Osteoblast (primary cell): Measurements from ENCODE around the gene ADGRG7. TPM values are rescaled to one million over a fixed set of nuclear protein-coding genes. Genes with fewer than 3 reads are reported as not detected.

Experiments
- DNase-seq: peaks from one replicate; pipeline ENCODE4 v3.0.0; 2011; ENCODE audit warnings: low spot score, mixed read lengths; ENCODE audit not compliant: insufficient read length; ENCODE audit errors: missing footprints
- H2AFZ ChIP-seq: 2 replicates; pipeline ENCODE4 v1.6.0; 2011; ENCODE audit warnings: mild to moderate bottlenecking, low read length
- H3K27ac ChIP-seq: 2 replicates; pipeline ENCODE4 v1.5.1; 2011; ENCODE audit warnings: mild to moderate bottlenecking, low read depth, low read length, moderate library complexity
- H3K27me3 ChIP-seq: 2 replicates; pipeline ENCODE4 v1.6.0; 2012; ENCODE audit warnings: mild to moderate bottlenecking, control low read depth, inconsistent platforms, low read length, moderate library complexity; ENCODE audit not compliant: insufficient read depth
- H3K36me3 ChIP-seq: 2 replicates; pipeline ENCODE4 v1.5.1; 2011; ENCODE audit warnings: mild to moderate bottlenecking, low read length, control low read depth, moderate library complexity; ENCODE audit not compliant: insufficient read depth
- H3K4me1 ChIP-seq: 2 replicates; pipeline ENCODE4 v1.5.1; 2011; ENCODE audit warnings: mild to moderate bottlenecking, low read length, control low read depth, moderate library complexity; ENCODE audit not compliant: insufficient read depth
- H3K4me2 ChIP-seq: 2 replicates; pipeline ENCODE4 v1.6.0; 2011; ENCODE audit warnings: mild to moderate bottlenecking, low read length; ENCODE audit not compliant: insufficient read depth
- H3K4me3 ChIP-seq: fragments of 200-600 bp; sonication (generic); 3 replicates; pipeline ENCODE4 v1.5.1; 2012; ENCODE audit warnings: mild to moderate bottlenecking, low read length, inconsistent platforms; ENCODE audit not compliant: insufficient read depth
- H3K79me2 ChIP-seq: 2 replicates; pipeline ENCODE4 v1.6.0; 2012; ENCODE audit warnings: mild to moderate bottlenecking, low read length, control low read depth, inconsistent platforms; ENCODE audit not compliant: insufficient read depth
- H3K9me3 ChIP-seq: 2 replicates; pipeline ENCODE4 v1.5.1; 2011; ENCODE audit warnings: low read depth, low read length, control low read depth
- H4K20me1 ChIP-seq: 2 replicates; pipeline ENCODE4 v1.6.0; 2012; ENCODE audit warnings: mild to moderate bottlenecking, low read length, control low read depth; ENCODE audit not compliant: insufficient read depth
- total RNA-seq: library from RNA; depleted of rRNA; stranded (reverse); fragments of >200 nt; gene quantifications from 2 replicates; pipeline ENCODE4 v1.2.3, GENCODE V29; 2012
- TF ChIP-seq, protein P1 (sequence below): IDR thresholded peaks from 2 replicates; pipeline ENCODE4 v1.5.1; 2011; ENCODE audit warnings: mild to moderate bottlenecking, low read depth, low read length, moderate library complexity; ENCODE audit errors: extremely low read depth

ADGRG7 gene
- total RNA-seq, 1 donor, result not detected

DNA sequence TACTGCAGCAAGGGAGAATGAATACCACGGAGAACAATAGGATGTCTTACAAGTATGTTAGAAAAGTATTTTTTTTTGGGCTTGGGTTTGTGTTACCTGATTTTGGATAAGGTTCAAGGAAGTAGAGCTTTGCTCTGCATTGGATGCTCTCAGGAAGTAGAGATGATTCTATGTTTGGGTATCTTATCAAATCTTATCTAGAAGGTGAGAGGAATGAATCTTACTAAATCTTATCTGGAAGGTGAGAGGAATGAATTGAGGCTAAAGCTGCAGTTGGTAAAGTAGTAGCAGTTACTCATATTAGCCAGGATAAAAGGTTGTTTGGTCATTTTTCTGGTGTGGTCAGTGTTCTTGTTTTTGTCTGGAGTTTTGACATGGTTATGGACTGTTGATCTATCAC, 117.3 kb downstream of the ADGRG7 start:
- H4K20me1 ChIP-seq, result peaks cover 29% of the 10 kb centered on the region
- H3K79me2 ChIP-seq, result peaks cover 88% of the 10 kb centered on the region
- no peak overlapping the region for H3K4me3 ChIP-seq
- peaks cover 76% of the 10 kb centered on the region for H3K36me3 ChIP-seq
- TF ChIP-seq, protein P1, sequence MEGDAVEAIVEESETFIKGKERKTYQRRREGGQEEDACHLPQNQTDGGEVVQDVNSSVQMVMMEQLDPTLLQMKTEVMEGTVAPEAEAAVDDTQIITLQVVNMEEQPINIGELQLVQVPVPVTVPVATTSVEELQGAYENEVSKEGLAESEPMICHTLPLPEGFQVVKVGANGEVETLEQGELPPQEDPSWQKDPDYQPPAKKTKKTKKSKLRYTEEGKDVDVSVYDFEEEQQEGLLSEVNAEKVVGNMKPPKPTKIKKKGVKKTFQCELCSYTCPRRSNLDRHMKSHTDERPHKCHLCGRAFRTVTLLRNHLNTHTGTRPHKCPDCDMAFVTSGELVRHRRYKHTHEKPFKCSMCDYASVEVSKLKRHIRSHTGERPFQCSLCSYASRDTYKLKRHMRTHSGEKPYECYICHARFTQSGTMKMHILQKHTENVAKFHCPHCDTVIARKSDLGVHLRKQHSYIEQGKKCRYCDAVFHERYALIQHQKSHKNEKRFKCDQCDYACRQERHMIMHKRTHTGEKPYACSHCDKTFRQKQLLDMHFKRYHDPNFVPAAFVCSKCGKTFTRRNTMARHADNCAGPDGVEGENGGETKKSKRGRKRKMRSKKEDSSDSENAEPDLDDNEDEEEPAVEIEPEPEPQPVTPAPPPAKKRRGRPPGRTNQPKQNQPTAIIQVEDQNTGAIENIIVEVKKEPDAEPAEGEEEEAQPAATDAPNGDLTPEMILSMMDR, result no peak
- no peak overlapping the region for H2AFZ ChIP-seq
- H3K27me3 ChIP-seq, result no peaks in the 10 kb centered on the region
- peak overlapping the region; percentile 18 for H3K27ac ChIP-seq
- no peak overlapping the region for H3K4me2 ChIP-seq
- H3K9me3 ChIP-seq, result no peaks in the 10 kb centered on the region
- H3K4me1 ChIP-seq, result peaks cover 7% of the 10 kb centered on the region
- DNase-seq, result no peak

DNA sequence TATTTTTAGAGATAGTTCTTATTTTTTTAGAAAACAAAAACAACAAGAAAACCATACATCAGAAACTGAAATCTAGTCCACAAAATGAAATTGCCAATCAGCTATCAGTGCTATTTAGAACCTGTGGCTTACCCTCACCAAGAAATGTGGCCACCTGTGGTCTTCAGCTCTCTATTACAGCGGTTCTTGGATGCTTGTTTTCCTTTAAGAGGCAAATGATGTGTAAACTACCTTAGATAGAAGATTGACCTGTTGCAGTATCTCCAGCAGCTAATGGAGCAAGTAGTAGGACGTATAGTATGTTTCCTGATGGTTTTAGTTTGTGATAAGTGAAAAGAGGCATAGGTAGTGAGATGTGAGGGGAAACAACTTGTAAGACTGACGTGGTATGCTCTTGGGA, 121.1 kb downstream of the ADGRG7 start:
- Histone ChIP-seq H2AFZ (no peak overlapping the region), H3K27ac (peak overlapping the region; percentile 34), H3K27me3 (no peaks in the 10 kb centered on the region), H3K36me3 (peaks cover 64% of the 10 kb centered on the region), H3K9me3 (no peaks in the 10 kb centered on the region), H4K20me1 (peaks cover 33% of the 10 kb centered on the region), H3K79me2 (peaks cover 88% of the 10 kb centered on the region), H3K4me3 (no peak overlapping the region), H3K4me2 (no peak overlapping the region), H3K4me1 (peaks cover 7% of the 10 kb centered on the region)
- no peak for DNase-seq
- TF ChIP-seq, protein P1, result no peak

DNA sequence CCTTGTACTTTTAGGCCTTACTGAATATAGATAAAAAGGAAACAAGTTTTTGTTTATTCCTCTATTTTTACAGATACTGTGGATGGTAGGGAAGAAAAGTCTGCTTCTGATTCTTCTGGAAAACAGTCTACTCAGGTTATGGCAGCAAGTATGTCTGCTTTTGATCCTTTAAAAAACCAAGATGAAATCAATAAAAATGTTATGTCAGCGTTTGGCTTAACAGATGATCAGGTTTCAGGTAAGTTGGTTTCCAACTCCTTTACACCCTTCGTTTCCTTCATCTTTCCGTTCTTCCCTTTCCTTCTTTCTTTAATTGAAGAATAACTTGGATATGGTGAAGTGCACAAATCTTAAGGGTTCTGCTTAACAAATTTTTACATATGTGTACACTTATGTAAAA, 123.0 kb downstream of the ADGRG7 start:
- peaks cover 83% of the 10 kb centered on the region for H3K79me2 ChIP-seq
- H3K4me3 ChIP-seq, result no peak overlapping the region
- peaks cover 63% of the 10 kb centered on the region for H3K36me3 ChIP-seq
- DNase-seq, result no peak
- peaks cover 7% of the 10 kb centered on the region for H3K4me1 ChIP-seq
- H3K27ac ChIP-seq, result no peak overlapping the region
- no peak overlapping the region for H3K4me2 ChIP-seq
- TF ChIP-seq, protein P1, result no peak
- peaks cover 23% of the 10 kb centered on the region for H4K20me1 ChIP-seq
- H3K27me3 ChIP-seq, result no peaks in the 10 kb centered on the region
- no peaks in the 10 kb centered on the region for H3K9me3 ChIP-seq
- H2AFZ ChIP-seq, result no peak overlapping the region

DNA sequence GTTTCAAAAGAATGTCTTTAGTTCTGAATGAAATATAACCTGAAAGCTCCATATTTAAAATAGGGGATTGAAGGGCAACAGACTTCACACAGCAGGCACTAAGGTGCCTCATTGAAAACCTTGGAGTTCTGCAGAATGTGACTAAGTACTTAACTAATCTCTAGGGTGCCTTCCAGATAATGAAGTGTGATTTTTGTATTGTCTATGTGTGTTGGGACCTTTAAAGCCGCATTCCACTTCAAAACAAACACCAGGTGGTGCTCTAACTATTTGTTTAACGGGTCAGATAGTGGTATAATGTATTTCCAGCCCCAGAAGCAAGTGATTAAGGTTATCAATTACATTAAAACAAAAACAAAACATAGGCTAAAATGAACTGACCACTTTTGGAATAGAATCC, 127.9 kb downstream of the ADGRG7 start:
- Histone ChIP-seq H3K27ac (no peak overlapping the region), H3K36me3 (peaks cover 73% of the 10 kb centered on the region), H3K9me3 (no peaks in the 10 kb centered on the region), H4K20me1 (peaks cover 17% of the 10 kb centered on the region), H3K4me3 (no peak overlapping the region), H3K4me2 (no peak overlapping the region), H2AFZ (no peak overlapping the region), H3K4me1 (no peaks in the 10 kb centered on the region), H3K27me3 (no peaks in the 10 kb centered on the region), H3K79me2 (peaks cover 67% of the 10 kb centered on the region)
- TF ChIP-seq, protein P1, result peak; percentile 37
- DNase-seq, result no peak
